CD4-positive, alpha-beta T cell treated with Interferon gamma for 1 hour (primary cell): ENCODE data around the gene XBP1.
"Not testable (repeated sequence)": the region's sequence is repeated elsewhere in the genome, so short reads cannot be mapped to it uniquely, and the experiment has no call there.

Experiments
- DNase-seq: peaks from one replicate; pipeline ENCODE4 v3.0.0-alpha.2; 2020

The XBP1 gene

DNA sequence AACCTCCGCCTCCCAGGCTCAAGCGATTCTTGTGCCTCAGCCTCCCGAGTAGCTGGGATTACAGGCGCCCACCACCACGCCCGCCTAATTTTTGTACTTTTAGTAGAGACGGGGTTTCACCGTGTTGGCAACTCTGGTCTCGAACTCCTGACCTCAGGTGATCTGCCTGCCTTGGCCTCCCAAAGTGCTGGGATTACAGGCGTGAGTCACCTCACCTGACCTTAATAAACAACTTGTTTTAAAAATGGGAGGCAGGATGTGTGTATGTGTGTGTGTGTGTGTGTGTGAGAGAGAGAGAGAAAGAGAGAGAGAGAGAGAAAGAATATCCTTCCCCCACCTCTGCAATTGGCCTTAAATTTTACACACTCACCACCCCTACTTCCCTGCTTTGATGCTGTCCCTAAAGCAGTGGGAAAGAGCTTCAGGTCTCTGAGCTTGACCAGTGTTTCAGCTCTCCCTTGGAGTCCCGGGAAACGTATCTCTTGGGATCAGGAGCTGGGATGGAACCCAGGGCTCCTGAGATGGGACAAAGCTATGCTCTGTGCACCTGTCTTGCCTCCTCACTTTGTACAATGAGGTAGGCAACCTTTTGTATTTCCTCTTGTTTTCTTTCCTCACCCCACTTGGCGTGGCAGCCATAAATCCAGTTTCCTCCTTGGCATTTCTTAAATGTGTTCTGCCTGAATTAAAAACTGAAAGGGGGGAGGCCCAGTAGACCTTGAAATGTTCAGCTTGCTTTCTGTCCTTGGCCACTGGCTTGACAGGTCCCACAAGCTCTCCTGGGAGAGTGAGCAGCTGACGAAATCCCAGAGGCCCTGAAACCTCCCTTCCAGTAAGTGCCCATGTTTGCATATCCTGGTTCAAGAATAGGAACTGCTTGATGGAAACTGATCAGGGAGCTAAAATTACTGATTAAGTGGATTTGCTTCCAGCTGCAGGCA lies 17.8 kb upstream of the XBP1 start:
- DNase-seq, result no peak

DNA sequence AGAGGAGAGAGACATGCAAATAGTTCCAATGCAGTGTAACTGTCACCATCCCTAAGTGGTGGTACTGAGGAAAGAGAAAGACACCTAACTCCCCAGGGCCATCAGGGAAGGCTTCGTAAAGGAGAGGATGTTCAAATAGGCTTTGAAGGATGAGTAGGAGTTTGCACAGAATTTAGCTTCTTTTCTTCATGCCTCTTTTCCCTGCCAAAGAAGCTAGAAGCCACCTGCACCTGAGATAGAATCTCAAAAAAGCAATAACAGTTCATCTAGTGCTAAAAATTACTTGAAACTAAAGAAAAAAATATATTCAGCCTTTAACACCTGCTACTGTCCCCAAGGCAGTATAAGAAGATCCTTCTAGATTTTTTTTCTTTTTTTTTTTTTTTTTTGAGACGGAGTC lies 16.7 kb upstream of the XBP1 start:
- DNase-seq, result no peak

GRCh38 chr22:28815729-28816128 lies 15.4 kb upstream of the XBP1 start:
- DNase-seq, result no peak

GRCh38 chr22:28815111-28815510 lies 14.7 kb upstream of the XBP1 start:
- no peak for DNase-seq

GRCh38 chr22:28813772-28814518 lies 13.6 kb upstream of the XBP1 start:
- DNase-seq, result peak; percentile 14

- DNase-seq, result no peak
Measured at GRCh38 chr22:28812516-28812915, 12.1 kb upstream of the XBP1 start.

GRCh38 chr22:28810821-28811491 lies 10.6 kb upstream of the XBP1 start:
- no peak for DNase-seq

GRCh38 chr22:28808716-28809355 lies 8.5 kb upstream of the XBP1 start:
- no peak for DNase-seq

DNA sequence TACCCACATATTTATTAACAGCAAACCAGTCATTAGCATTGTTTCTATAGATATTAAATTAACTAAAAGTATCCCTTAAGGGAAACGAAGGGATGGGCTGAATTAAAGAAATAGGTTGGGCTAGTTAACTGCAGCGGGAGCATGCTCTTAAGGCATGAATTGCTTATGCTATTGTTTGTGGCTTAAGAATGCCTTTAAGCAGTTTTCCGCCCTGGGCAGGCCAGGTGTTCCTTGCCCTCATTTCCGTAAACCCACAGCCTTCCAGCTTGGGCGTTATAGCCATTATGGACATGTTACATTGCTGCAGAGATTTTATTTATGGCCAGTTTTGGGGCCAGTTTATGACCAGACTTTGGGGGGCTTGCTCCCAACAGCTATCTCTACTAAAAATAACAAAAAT lies 5.1 kb upstream of the XBP1 start:
- DNase-seq, result not testable (repeated sequence)

DNA sequence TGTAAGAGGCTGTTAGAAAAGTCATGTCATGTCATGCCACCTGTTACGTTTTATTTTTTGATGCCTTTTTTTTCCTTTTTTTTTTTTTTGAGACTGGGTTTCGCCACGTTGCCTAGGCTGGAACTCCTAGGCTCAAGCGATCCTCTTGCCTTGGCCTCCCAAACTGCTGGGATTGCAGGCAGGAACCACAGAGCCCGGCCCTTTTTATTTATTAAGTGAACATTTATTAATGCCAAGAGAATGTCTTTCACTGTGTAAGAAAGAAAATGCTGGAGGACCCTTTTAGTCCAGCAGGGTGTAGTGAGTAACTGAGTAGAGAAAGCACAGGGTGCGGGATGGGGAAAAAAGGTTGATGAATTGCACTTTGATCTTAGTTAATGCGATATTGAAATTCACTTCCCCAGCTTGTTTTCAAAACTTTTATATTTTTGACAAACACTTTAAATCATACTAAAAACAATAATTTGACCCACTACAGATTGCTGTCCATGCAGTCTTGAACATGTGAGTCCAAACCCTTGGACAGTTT lies 2.3 kb upstream of the XBP1 start:
- DNase-seq, result no peak

DNA sequence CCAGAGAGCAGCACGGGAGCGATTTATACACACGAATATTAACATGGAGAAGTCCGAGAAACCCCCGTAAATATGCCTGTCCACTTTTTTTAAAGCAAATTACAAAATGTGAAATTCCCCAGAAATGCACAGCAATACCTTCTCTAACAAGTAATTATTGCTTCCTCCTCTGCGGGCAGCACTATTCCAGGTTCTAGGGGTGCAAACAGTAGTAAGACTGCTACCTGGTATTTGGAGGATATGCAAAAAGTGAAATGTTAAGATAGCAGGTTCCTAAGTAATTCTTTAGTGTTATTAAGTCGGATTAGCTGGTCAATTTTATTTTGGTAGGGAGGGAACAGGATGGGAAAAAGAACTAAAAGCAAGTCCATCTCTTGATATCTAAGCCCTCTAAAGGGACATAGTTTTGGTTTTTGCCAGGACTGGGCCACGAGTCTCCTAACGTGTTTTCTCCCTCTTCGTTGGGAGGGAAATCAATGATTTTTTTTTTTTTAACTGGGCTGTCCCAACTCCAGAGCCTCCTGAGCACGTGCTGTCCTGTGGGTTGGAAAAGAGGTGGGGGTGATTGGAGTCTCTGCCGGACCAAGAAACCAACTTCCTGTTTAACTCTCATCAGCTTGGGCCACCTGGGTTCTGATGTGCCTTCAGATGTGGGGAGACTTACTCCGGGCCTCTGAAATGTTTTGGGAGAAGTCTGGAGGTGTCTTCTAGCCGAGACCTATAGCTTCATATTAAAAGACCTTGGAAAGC lies 1.7 kb upstream of the XBP1 start:
- DNase-seq, result no peak

- DNase-seq, result no peak
Measured at GRCh38 chr22:28799606-28800307, 612 bp downstream of the XBP1 start.

GRCh38 chr22:28798810-28799605 lies 1.4 kb downstream of the XBP1 start:
- peak; percentile 73 for DNase-seq

- DNase-seq, result no peak
Measured at GRCh38 chr22:28795932-28796856, 4.2 kb downstream of the XBP1 start.

DNA sequence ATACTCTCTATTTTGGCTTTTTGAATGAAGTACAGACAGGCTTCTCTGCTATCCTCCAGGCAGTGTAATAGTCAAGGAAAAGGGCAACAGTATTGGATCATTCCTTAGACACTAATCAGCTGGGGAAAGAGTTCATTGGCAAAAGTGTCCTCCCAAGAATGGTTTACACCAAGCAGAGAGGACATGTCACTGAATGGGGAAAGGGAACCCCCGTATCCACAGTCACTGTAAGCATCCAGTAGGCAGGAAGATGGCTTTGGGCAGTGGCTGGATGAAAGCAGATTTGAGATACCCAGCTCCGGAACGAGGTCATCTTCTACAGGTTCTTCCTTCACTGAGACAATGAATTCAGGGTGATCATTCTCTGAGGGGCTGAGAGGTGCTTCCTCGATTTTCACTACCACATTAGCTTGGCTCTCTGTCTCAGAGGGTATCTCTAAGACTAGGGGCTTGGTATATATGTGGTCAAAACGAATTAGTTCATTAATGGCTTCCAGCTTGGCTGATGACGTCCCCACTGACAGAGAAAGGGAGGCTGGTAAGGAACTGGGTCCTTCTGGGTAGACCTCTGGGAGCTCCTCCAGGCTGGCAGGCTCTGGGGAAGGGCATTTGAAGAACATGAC lies 5.2 kb downstream of the XBP1 start:
- no peak for DNase-seq

DNA sequence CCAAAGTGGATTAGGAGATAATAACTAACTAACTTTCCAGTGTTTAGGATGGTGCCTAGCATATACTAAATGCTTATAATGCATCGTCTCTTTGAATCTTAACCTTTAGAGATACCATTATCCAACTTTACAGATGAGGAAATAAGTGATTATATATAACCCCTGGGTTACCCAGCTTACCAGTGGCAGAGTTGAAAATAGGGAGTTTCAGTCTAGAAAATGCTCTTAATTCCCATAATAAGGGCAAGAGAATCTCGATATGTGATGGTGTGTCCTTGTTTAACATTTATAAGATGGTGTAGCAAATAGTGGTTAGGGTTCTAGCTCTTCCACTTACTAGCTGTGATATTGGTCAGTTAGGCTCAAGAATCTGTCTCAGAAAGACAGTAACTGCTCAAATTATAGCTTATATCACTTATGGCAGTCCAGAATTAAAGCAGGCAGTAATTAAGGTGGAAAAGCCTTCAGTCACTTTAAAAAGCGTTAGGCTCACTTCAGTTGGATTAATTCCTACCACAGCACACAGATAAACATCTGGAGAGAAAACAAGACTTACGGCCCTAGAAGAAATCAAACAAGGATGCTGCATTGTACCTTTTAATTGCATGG lies 6.3 kb downstream of the XBP1 start:
- no peak for DNase-seq

DNA sequence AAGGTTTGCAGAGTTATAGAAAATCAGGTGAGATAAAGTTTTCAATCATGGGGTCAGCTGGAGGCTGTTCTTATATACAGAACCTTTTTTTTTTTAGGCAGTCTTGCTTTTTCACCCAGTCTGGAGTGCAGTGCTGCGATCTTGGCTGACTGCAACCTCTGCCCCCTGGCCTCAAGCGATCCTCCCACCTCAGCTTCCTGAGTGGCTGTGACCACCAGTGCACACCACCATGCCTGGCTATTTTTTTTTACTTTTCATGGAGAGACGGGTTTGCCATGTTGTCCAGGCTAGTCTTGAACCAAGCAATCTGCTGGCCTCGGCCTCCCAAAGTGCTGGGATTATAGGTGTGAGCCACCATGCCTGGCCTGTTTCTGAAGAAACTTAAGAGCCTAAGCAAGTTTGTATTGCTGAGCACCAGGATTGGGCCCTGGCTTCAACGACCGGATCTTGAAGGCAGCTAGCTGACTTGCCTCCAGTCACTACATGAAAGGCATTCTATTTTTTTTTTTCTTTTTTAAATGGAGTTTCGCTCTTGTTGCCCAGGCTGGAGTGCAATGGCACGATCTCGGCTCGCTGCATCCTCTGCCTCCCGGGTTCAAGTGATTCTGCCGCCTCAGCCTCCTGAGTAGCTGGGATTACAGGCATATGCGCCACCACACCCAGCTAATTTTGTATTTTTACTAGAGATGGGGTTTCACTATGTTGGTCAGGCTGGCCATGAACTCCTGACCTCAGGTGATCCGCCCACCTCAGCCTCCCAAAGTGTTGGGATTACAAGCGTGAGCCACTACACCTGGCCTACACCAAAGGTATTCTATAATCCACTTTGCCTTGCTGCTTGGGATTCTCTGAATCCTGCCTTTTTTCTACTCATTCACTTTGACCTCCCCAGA lies 7.6 kb downstream of the XBP1 start:
- no peak for DNase-seq
